Activated CD8-positive, alpha-beta memory T cell treated with anti-CD3 and anti-CD28 coated beads, Interleukin-2, amount 50 U/mL, for 4 hours (primary cell): ENCODE measurements around the gene MCF2.
"Not testable (repeated sequence)": the region's sequence is repeated elsewhere in the genome, so short reads cannot be mapped to it uniquely, and the experiment has no call there.

Experiments
- DNase-seq: peaks from one replicate; pipeline ENCODE4 v3.0.0-alpha.2; 2020

MCF2 gene

GRCh38 chrX:139708067-139708466 is at the start of gene MCF2:
TSS of gene MCF2 (minus strand) at chrX:139708167. CDS start at chrX:139651744, 56,423 bp downstream.
- DNase-seq: no peak

GRCh38 chrX:139751053-139751452 is 43.1 kb upstream of the MCF2 start:
- no peak for DNase-seq

GRCh38 chrX:139750390-139750789 is 42.4 kb upstream of the MCF2 start:
- DNase-seq: no peak

GRCh38 chrX:139739138-139739537 is 31.2 kb upstream of the MCF2 start:
- DNase-seq: peak; percentile 16

- DNase-seq: no peak
These were observed 30.6 kb upstream of the MCF2 start for GRCh38 chrX:139738581-139738980.

DNA sequence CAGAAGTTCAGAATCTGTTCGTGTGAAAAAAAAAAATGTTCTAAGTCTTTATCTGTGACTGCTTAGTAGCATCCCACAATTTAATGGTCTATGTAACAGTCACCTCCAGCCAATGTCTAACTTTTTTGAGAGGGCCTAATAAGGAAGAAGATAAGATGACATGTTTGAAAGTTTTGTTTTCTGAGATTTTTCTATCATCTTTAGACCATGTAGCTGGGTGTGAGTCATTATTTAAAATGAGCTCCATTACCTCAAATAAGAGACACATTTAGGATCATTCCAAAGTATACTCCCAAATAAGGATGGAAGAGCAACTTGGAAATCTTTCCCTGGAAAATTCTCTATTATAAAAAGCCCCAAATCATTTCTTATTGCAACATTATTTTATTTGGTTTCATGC is 28.2 kb upstream of the MCF2 start:
- DNase-seq: no peak

GRCh38 chrX:139734996-139735395 is 27.0 kb upstream of the MCF2 start:
- DNase-seq: no peak

DNA sequence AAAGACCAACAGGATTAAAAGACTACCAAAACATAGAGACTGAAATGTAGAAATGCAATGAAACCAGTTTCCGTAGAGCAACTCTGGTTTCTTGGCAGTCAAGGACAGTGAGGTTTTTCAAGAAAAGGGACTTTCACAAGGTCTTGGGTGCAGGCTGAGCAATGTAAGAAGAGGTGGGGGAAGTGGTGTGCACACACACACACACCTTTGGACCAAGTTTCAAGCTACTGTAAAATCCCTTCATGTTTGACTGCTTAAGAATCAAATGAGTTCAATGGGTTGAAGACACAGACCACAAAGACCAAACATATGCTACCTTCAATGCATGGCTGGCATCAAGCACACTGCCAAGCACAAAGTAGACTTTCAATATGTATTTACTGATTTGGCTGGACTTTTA is 17.8 kb upstream of the MCF2 start:
- DNase-seq: no peak

DNA sequence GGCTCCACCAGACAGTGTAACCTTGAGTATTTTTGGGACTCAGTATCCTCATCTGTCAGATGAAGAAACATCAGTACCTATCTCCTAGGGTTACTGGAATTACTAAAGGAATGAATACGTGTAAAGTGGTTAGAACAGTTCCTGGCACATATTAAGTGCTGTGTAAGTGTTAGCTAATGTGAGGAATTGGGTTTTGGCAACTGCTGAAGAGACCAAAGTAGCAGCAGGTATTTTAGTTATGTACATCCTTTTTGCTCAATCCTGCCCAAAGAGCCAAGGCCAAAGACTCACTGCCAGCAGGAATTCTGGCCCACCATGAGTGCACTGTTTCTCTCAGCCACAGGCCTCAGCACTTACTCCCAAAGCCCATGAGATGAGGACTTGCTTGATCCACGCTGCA is 16.7 kb upstream of the MCF2 start:
- DNase-seq: no peak

DNA sequence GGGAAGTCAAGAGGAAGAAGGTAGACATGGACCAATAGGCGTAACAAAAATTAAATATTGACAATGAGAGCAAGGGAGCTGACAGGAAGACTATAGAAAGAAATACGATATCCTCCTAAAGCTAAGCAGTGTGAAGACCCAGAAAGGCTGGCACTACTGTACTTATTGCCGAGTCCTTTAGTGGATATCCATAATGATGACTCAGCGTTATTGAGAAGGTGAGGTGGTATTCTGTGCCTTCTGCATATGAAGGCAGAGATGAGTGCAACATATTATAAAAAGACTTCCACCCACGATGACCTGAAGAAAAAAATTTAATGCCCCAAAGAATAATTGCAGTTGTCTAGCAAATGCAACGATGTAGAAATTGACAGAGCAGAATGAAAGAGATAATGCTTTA is 13.0 kb upstream of the MCF2 start:
- DNase-seq: no peak

DNA sequence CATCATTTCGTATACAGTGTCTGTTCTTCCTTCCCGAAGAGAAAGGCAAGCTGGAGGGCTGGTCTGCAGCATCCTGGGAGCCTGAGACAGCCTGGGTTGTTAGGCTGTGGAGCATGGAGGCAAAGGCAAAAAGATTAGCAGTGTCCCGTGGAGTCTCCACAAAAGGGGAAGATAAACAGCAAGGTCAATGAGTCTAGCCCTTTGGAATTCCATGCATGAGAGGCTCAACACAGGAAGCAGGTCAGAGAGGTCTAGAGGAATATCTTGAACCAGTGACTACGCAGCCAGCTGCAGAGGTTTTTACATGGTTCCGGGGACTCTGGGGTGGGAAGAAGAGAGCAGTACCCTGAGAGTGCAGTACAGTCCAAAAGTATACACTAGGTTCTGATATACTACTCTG is 12.2 kb upstream of the MCF2 start:
- DNase-seq: no peak

DNA sequence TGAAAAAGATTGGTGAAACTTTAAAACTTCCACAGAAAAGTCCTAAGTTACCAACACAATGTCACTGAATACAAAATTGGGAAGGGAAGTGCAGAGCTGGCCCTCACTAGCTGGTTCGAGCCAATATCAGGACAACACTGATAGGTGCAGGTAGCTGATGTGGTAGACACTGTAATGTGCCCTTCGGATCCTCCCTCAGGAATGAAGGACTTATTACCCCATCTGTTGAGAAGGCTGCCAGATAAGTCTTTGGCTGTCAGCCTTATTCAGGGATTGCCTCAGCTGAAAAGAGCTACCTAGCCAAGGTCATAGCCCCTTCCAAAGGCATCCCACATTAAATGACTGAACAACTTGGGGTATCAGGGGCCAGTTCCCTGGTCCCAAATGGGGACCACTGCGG is 5.3 kb downstream of the MCF2 start:
- no peak for DNase-seq

GRCh38 chrX:139692908-139693307 is 15.1 kb downstream of the MCF2 start:
- DNase-seq: no peak

DNA sequence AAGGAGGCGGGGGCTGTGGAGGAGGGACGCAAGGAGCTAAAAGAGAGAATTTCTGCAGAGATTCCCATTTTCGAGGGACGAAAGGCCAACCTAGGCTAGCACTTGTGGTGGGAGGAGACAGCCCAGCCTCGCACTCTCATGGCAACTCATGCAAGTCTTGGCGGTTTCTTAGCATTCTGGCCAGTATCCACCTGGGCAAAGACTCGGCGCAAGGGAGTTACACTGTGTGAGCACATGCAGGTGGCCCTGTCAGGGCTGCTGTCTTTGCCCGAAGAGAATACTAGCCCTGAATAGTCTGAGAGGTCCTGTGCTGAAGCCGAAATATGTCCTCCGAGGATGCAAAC is 15.5 kb downstream of the MCF2 start:
- no peak for DNase-seq

GRCh38 chrX:139691843-139692505 is 16.0 kb downstream of the MCF2 start:
- no peak for DNase-seq

DNA sequence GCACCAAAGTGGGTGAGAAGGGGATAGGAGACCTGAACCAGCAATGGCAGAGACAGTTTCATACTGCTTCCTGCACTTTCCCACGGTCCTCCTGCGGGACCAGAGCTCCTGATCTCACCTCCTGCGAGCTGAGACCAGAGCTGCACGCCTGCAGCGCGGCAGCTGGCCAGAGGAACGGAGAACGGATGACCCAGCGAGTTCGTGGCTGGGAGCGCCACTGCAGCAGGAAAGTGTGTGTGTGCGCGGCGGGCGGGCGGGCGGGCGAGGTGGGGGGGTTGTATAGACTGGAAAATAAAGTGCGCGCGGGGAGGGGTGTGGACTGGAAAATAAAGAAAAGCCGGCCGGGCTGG is 16.5 kb downstream of the MCF2 start:
- DNase-seq: no peak

GRCh38 chrX:139685175-139685574 is 22.8 kb downstream of the MCF2 start:
- not testable (repeated sequence) for DNase-seq

- no peak for DNase-seq
These were observed 27.6 kb downstream of the MCF2 start for GRCh38 chrX:139680356-139680755.

DNA sequence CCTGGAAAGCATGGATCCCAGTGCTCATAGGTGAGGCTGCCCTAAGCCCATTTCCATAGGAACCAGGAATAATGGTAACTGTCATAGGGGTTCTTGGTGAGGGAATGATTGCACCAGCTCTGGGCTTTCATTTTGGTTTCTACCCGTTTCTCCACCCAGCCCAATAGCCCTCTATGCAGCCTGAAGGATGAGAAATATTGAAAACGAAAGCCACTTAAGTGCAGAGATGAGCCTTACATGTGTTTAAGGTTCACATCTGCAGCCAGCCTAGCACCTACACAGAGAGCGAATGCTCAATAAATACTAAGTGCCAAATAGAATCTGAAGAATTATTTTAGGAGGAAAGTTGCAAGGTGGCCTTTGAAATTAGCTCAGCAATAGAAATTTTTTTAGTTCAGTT is 60.4 kb downstream of the MCF2 start:
- no peak for DNase-seq

GRCh38 chrX:139642241-139642927 is 65.6 kb downstream of the MCF2 start:
- no peak for DNase-seq

DNA sequence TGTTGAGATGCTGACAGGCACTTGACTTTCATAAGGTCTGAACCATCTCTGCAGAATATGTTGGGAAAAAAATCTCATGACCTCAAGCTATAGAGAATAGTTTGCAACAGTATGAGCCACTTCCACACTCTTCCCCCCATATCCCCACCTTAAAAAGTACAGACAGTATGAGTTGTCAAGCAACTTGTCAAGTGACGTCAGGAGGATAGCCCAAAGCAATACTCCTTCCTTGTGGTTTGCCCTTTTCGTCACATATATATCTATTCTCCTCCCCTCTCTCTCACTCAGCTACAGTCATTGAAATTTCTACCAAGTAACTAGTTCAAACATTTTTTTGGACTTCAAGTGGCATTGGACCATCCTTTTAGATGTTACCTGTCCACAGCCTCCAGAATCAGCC is 67.7 kb downstream of the MCF2 start:
- no peak for DNase-seq

DNA sequence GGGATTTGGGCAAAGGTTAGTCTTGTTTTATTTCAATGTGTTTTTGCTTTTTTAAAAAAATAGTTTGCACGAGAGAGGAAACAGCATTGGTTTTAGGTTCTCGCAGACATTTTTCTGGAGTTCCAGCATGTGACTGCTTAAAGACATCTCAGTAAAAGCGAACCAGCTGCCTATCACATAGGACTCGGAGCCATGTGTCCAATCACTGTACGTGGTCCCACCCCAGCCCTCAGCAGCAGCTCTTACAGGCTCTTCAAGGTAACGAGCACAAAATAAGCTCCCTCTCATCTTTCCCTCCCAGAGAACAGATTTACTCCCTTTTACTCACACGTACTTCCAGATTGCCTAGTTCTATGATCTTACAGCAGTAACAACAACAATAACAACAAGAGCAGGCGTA is 68.7 kb downstream of the MCF2 start:
- no peak for DNase-seq

GRCh38 chrX:139600105-139600504 is 107.9 kb downstream of the MCF2 start:
- no peak for DNase-seq

- no peak for DNase-seq
These were observed 111.9 kb downstream of the MCF2 start for GRCh38 chrX:139596068-139596467.

DNA sequence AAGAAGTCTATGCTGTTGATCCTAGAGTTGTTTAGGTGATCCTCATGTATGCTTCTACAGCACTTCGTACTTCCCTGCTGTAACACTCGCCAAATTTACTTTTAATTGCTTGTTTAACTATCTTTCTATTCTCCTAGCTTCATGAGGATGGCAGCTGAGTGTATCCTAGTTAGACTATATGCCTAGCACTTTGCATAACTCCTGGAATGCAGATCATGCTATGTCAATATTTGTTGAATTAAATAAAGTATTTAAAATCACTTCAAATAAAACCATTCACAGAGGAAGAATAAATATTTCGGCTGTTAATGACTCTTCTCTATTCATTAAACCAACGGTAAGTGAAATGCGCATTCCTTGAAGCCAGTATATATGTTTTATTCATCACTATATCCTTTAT is 122.4 kb downstream of the MCF2 start:
- no peak for DNase-seq
